IPS DF 6.9 (cell line): Measurements from ENCODE around the gene CHST3.

Experiments
- DNase-seq: peaks from one replicate; pipeline ENCODE4 v3.0.0-alpha.2; 2013; ENCODE audit warnings: low read depth, low spot score
- H3K27ac ChIP-seq: one replicate; pipeline ENCODE4 v1.5.1; 2013; ENCODE audit warnings: low read length, control low read depth
- H3K27me3 ChIP-seq: 2 replicates; pipeline ENCODE4 v1.6.1; 2013; ENCODE audit warnings: mild to moderate bottlenecking, low read length; ENCODE audit not compliant: control insufficient read depth, insufficient read depth
- H3K36me3 ChIP-seq: 2 replicates; pipeline ENCODE4 v1.6.1; 2013; ENCODE audit warnings: low read length; ENCODE audit not compliant: control insufficient read depth, insufficient read depth
- H3K4me1 ChIP-seq: 2 replicates; pipeline ENCODE4 v1.6.1; 2013; ENCODE audit warnings: low read length; ENCODE audit not compliant: control insufficient read depth, insufficient read depth
- H3K4me3 ChIP-seq: 2 replicates; pipeline ENCODE4 v1.5.1; 2013; ENCODE audit warnings: mild to moderate bottlenecking, low read length
- H3K9me3 ChIP-seq: 2 replicates; pipeline ENCODE4 v1.6.1; 2013; ENCODE audit warnings: low read length, inconsistent platforms; ENCODE audit not compliant: control insufficient read depth, insufficient read depth
- WGBS: extraction: QIAGEN DNeasy Blood & Tissue Kit; methylation state at CpG from one replicate; pipeline ENCODE4 v1.1.7; 2013; ENCODE audit warnings: mixed read lengths, missing lambda C conversion rate; ENCODE audit not compliant: insufficient read length, insufficient coverage; 5-methylcytosine and 5-hydroxymethylcytosine counted together

Gene CHST3

GRCh38 chr10:72012796-72013195, 48.6 kb downstream of the CHST3 start:
- no peaks in the 10 kb centered on the region for H3K27me3 ChIP-seq
- DNase-seq, result no peak
- H3K36me3 ChIP-seq, result no peaks in the 10 kb centered on the region; the same call in 1 of the 2 replicates
- WGBS, result no CpG with 5 or more reads among the region's 7 CpGs
- H3K9me3 ChIP-seq, result no peaks in the 10 kb centered on the region
- no peak overlapping the region for H3K4me3 ChIP-seq
- H3K27ac ChIP-seq, result no peak overlapping the region
- no peaks in the 10 kb centered on the region for H3K4me1 ChIP-seq

GRCh38 chr10:72013202-72013945, 49.2 kb downstream of the CHST3 start:
- no peak for DNase-seq

GRCh38 chr10:72014197-72014596, 50.0 kb downstream of the CHST3 start:
- H3K27me3 ChIP-seq, result no peaks in the 10 kb centered on the region
- DNase-seq, result no peak
- H3K4me3 ChIP-seq, result no peak overlapping the region
- H3K36me3 ChIP-seq, result no peaks in the 10 kb centered on the region
- H3K9me3 ChIP-seq, result no peaks in the 10 kb centered on the region
- no peaks in the 10 kb centered on the region for H3K4me1 ChIP-seq
- no CpG with 5 or more reads among the region's 2 CpGs for WGBS
- H3K27ac ChIP-seq, result no peak overlapping the region

More at GRCh38 chr10:72013202-72013945, 49.2 kb downstream of the CHST3 start:
- H3K27me3 ChIP-seq, result no peaks in the 10 kb centered on the region
- no CpG with 5 or more reads among the region's 13 CpGs for WGBS
- no peak overlapping the region for H3K4me3 ChIP-seq
- no peak overlapping the region for H3K27ac ChIP-seq
- H3K36me3 ChIP-seq, result no peaks in the 10 kb centered on the region; the same call in 1 of the 2 replicates
- no peaks in the 10 kb centered on the region for H3K9me3 ChIP-seq
- no peaks in the 10 kb centered on the region for H3K4me1 ChIP-seq

- WGBS, result no CpG with 5 or more reads among the region's 10 CpGs
- no peak for DNase-seq
- Histone ChIP-seq H3K4me3 (no peak overlapping the region), H3K9me3 (no peaks in the 10 kb centered on the region), H3K27me3 (no peaks in the 10 kb centered on the region), H3K36me3 (no peaks in the 10 kb centered on the region), H3K4me1 (no peaks in the 10 kb centered on the region), H3K27ac (no peak overlapping the region)
Observed at GRCh38 chr10:72014785-72015480, 50.7 kb downstream of the CHST3 start.

DNA sequence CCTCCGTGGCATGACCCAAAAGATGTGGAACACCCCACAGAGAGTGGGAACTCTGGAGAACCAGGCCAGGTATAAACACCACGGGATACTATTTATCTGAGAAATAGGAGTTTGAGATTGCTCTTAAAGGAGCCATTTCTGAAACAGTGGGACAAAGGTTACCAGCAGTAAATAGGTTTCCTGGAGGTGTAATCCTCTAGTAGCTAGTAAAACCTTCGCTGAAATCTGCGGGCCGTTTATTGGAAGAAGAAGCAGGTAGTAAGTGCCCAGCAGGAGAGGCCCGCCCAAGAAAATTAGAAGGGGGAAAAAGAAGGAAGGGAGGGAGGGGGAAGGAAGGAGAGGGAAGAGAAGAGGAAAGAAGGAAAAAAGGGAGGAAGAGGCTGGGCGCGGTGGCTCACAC, 51.6 kb downstream of the CHST3 start:
- Histone ChIP-seq H3K9me3 (no peaks in the 10 kb centered on the region), H3K4me1 (no peaks in the 10 kb centered on the region), H3K36me3 (no peaks in the 10 kb centered on the region), H3K4me3 (no peak overlapping the region), H3K27me3 (no peaks in the 10 kb centered on the region), H3K27ac (no peak overlapping the region)
- no CpG with 5 or more reads among the region's 8 CpGs for WGBS
- no peak for DNase-seq

- no peaks in the 10 kb centered on the region for H3K9me3 ChIP-seq
- no peak overlapping the region for H3K27ac ChIP-seq
- no CpG with 5 or more reads among the region's 13 CpGs for WGBS
- no peaks in the 10 kb centered on the region for H3K27me3 ChIP-seq
- DNase-seq, result no peak
- H3K4me1 ChIP-seq, result no peaks in the 10 kb centered on the region
- H3K4me3 ChIP-seq, result no peak overlapping the region
- H3K36me3 ChIP-seq, result no peaks in the 10 kb centered on the region
Observed at GRCh38 chr10:72016608-72017300, 52.6 kb downstream of the CHST3 start.

DNA sequence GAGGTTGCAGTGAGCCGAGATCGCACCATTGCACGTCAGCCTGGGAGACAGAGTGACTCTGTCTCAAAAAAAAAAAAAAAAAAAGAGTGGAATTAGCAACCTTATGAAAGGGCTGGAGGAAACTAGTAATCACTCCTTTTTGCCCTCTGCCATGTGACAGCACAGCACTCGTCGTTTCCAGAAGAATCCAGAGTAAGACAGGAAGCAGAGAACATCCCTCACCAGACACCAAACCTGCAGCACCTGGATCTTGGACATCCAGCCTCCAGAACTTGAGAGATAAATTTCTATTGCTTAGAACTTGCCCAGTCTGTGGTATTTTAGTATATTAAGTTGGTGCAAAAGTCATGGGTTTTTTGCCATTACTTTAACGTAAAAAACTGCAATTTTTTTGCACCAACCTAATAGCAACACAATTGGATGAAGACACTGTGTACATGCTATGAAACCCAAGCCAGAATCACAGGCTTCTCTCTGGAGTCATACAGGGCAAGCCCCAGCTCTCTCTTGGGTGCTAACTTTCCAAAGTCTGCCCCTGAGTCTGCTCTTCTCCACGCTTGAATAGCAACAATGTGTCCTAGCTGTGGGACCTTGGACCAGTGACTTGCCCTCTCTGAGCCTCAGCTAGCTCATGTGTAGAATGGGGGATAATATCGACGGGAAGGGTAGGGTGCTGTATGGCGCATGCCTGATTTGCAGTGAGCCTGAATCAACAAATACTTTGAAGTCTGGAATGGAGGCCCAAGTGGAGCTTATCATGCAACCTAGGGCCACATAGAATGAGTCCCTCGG, 55.1 kb downstream of the CHST3 start:
- WGBS, result no CpG with 5 or more reads among the region's 11 CpGs
- H3K4me3 ChIP-seq, result no peak overlapping the region
- no peak overlapping the region for H3K27ac ChIP-seq
- no peaks in the 10 kb centered on the region for H3K9me3 ChIP-seq
- H3K36me3 ChIP-seq, result no peaks in the 10 kb centered on the region
- H3K27me3 ChIP-seq, result no peaks in the 10 kb centered on the region
- DNase-seq, result no peak
- H3K4me1 ChIP-seq, result no peaks in the 10 kb centered on the region

- H3K27me3 ChIP-seq, result no peaks in the 10 kb centered on the region
- no peaks in the 10 kb centered on the region for H3K36me3 ChIP-seq
- WGBS, result no CpG with 5 or more reads among the region's 9 CpGs
- H3K9me3 ChIP-seq, result no peaks in the 10 kb centered on the region
- no peak overlapping the region for H3K4me3 ChIP-seq
- no peaks in the 10 kb centered on the region for H3K4me1 ChIP-seq
- no peak for DNase-seq
- H3K27ac ChIP-seq, result no peak overlapping the region
Observed at GRCh38 chr10:72020914-72021809, 57.0 kb downstream of the CHST3 start.

GRCh38 chr10:72022228-72022627, 58.0 kb downstream of the CHST3 start:
- Histone ChIP-seq H3K4me3 (no peak overlapping the region), H3K27me3 (no peaks in the 10 kb centered on the region), H3K4me1 (no peaks in the 10 kb centered on the region), H3K27ac (no peak overlapping the region), H3K36me3 (no peaks in the 10 kb centered on the region), H3K9me3 (no peaks in the 10 kb centered on the region)
- WGBS, result no CpG with 5 or more reads among the region's 6 CpGs
- DNase-seq, result no peak
